Calu3 (cell line): ENCODE measurements around the gene DKC1. TPM values are rescaled to one million over a fixed set of nuclear protein-coding genes. Genes with fewer than 3 reads are reported as not detected.
A peak's percentile ranks its signal among the peaks of the same experiment; 100 is the strongest.

Source experiments
- BruUV-seq: library from RNA; stranded (reverse); fragments of 400-500 nt; replicated peaks from 2 replicates; lab custom pipeline; 2021; lab: Mats Ljungman, UMichigan
- CTCF ChIA-PET: fragments of 300-600 bp; sonication (Branson Sonifier 250); formaldehyde crosslinking; loops from one replicate; lab custom pipeline; 2022; ENCODE audit warnings: antibody characterized with exemption; lab: Charles Lee
- DNase-seq: peaks from one replicate; pipeline ENCODE4 v3.0.0; 2022
- H3K27ac Mint-ChIP-seq: one replicate; pipeline ENCODE4 v1.8.0; 2022; ENCODE audit warnings: mixed read lengths; ENCODE audit not compliant: unreplicated experiment
- H3K27me3 Mint-ChIP-seq: one replicate; pipeline ENCODE4 v1.8.0; 2022; ENCODE audit warnings: mixed read lengths; ENCODE audit not compliant: unreplicated experiment
- H3K36me3 Mint-ChIP-seq: one replicate; pipeline ENCODE4 v1.8.0; 2022; ENCODE audit warnings: mild to moderate bottlenecking, moderate library complexity, mixed read lengths; ENCODE audit not compliant: insufficient read depth, unreplicated experiment
- H3K4me1 Mint-ChIP-seq: one replicate; pipeline ENCODE4 v1.8.0; 2022; ENCODE audit warnings: mild to moderate bottlenecking, low read depth, mixed read lengths; ENCODE audit not compliant: unreplicated experiment
- H3K4me3 Mint-ChIP-seq: one replicate; pipeline ENCODE4 v1.8.0; 2022; ENCODE audit warnings: mild to moderate bottlenecking, low read depth, moderate library complexity, mixed read lengths; ENCODE audit not compliant: unreplicated experiment
- H3K9me3 Mint-ChIP-seq: one replicate; pipeline ENCODE4 v1.8.0; 2022; ENCODE audit warnings: low read depth, mixed read lengths; ENCODE audit not compliant: unreplicated experiment
- intact Hi-C: fragments of 100-400 bp; cut with micrococcal nuclease; formaldehyde crosslinking; loops from one replicate; pipeline ENCODE4 v1.10.0; 2022; ENCODE audit not compliant: unreplicated experiment
- total RNA-seq: library from RNA; stranded (reverse); gene quantifications from 2 replicates; pipeline ENCODE4 v1.2.3, GENCODE V29; 2022
- TF ChIP-seq, protein P1 (sequence below): fragments of 200-600 bp; IDR thresholded peaks from one replicate; pipeline ENCODE4 v1.8.0; 2022; ENCODE audit warnings: antibody characterized with exemption; ENCODE audit not compliant: unreplicated experiment

DKC1 gene
- total RNA-seq, 1 experiment from 2014 or later: 112 TPM

DNA sequence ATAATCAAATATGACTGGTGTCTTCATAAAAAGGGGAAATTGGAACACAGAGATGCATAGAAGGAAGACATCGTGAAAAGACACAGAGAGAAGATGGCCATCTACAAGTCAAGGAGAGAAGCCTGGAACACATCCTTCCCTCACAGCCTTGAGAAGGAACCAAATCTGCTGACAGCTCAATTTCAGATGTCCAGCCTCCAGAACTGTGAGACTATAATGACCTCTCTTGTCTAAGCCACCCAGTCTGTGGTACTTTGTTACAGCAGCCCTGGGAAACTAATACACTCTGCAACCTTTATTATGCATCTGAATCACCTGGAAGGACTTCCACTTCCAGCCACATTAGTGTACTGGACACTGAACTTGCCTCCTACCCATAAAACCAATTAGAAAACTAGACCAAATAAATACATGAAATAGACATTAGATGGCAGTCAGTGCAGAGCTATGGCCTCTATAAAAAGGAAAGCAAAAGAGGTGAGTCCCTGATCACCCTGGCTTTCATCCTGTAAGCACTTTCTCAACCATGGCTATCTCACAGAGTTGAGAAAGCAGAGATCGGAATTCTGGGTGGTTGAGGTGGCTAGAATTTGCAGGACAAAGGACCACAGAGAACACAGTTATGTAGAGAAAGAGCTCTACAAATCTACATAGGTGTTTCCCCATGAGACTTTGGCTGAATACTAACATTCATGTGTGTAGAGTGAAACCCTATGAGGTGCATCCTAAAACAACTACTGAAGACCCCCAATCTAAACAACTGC is 37.5 kb upstream of the DKC1 start:
- Mint-ChIP-seq H3K27ac (no peak overlapping the region), H3K9me3 (no peaks in the 10 kb centered on the region), H3K4me1 (no peaks in the 10 kb centered on the region), H3K4me3 (no peak overlapping the region), H3K36me3 (no peaks in the 10 kb centered on the region), H3K27me3 (peaks cover 56% of the 10 kb centered on the region)
- TF ChIP-seq, protein P1, sequence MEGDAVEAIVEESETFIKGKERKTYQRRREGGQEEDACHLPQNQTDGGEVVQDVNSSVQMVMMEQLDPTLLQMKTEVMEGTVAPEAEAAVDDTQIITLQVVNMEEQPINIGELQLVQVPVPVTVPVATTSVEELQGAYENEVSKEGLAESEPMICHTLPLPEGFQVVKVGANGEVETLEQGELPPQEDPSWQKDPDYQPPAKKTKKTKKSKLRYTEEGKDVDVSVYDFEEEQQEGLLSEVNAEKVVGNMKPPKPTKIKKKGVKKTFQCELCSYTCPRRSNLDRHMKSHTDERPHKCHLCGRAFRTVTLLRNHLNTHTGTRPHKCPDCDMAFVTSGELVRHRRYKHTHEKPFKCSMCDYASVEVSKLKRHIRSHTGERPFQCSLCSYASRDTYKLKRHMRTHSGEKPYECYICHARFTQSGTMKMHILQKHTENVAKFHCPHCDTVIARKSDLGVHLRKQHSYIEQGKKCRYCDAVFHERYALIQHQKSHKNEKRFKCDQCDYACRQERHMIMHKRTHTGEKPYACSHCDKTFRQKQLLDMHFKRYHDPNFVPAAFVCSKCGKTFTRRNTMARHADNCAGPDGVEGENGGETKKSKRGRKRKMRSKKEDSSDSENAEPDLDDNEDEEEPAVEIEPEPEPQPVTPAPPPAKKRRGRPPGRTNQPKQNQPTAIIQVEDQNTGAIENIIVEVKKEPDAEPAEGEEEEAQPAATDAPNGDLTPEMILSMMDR: no peak
- BruUV-seq: no TSS peak
- DNase-seq: no peak
- intact Hi-C loops: no loop called here
- CTCF ChIA-PET: interaction anchor here (1.5 kb wide), 1 partner anchor 24 kb away, joined by 5 read pairs; no protein-coding TSS in a partner anchor

DNA sequence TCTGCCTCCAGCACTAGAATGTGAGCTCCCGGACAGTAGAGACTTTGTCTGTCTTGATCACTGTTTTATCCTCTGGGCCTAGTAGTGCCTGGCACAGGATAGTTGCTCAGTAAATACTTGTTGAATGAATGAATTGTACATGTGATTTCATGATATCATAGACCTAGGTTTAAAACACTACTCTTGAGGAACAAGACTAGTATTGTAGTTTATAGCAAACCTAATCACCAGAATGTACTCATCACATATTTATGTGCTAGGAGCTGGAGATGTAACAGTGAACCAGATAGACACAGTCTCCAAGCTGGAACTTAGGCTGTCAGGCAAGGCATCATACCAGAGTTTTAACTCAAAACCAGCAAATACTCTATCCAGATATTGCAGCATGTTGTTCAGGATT is 35.2 kb upstream of the DKC1 start:
- no peaks in the 10 kb centered on the region for H3K36me3 Mint-ChIP-seq
- H3K9me3 Mint-ChIP-seq: no peaks in the 10 kb centered on the region
- peaks cover 9% of the 10 kb centered on the region for H3K4me1 Mint-ChIP-seq
- intact Hi-C loops: no loop called here
- H3K27ac Mint-ChIP-seq: no peak overlapping the region
- H3K27me3 Mint-ChIP-seq: peaks cover 41% of the 10 kb centered on the region
- TF ChIP-seq, protein P1: no peak
- BruUV-seq: no TSS peak
- no peak overlapping the region for H3K4me3 Mint-ChIP-seq
- CTCF ChIA-PET: no interaction called here
- DNase-seq: no peak

DNA sequence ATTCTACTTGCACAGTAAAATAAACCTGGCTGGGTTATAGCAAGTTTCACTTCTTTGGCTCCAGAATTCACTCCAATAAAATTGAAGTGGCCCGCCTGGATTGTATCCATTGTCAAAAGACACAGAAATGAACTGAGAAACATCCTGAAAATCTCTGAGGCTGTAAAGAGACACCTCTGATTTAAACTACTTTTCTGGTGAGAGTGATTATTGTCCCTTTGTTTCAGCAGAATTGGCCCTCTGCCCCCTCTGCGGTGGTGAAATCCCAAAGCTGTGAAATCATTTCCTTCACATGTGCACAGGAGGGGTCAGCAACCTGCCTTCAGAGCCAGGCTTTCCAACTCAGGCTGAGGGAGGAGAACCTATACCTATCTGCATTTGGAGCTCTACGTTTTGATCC is 34.8 kb upstream of the DKC1 start:
- H3K4me3 Mint-ChIP-seq: no peak overlapping the region
- H3K36me3 Mint-ChIP-seq: no peaks in the 10 kb centered on the region
- TF ChIP-seq, protein P1: no peak
- CTCF ChIA-PET: no interaction called here
- H3K27me3 Mint-ChIP-seq: peaks cover 37% of the 10 kb centered on the region
- H3K4me1 Mint-ChIP-seq: peaks cover 14% of the 10 kb centered on the region
- peak; percentile 36 for DNase-seq
- BruUV-seq: no TSS peak
- no peak overlapping the region for H3K27ac Mint-ChIP-seq
- H3K9me3 Mint-ChIP-seq: no peaks in the 10 kb centered on the region
- intact Hi-C loops: no loop called here

DNA sequence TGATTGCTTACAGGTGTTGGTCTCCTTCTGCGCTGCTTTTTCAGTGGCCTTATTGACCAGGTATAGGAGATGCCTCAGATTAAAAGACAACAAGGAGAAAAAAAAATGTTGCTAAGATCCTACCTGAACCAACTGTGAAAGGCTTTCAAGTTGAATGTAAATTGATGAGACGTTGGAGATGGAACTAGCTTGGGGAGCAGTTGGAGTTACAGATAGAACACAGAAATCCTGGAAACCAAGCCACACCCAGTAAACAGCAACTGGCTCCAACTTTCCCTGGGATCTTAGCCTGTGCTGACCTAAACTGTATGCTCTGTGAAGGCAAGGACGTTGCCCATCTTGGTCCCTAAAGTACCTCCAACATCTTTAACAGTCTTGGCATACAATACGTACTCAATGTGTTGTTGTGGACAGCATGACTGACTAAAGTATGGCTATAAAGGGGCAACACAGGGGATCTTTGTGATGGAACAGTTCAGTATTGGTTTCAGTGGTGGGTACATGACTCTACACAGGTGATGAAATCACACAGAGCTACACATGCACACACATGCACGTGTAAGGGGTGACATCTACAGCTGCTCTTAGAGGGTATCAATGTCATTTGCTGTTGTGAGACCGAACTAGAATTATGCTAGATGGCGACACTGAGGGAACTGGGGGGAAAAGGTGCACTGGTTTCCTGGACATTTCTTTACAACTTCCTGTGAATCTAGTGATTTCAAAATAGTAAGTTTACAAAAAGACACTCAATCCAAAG is 34.1 kb upstream of the DKC1 start:
- CTCF ChIA-PET: no interaction called here
- H3K4me3 Mint-ChIP-seq: no peak overlapping the region
- H3K27ac Mint-ChIP-seq: no peak overlapping the region
- peaks cover 18% of the 10 kb centered on the region for H3K4me1 Mint-ChIP-seq
- H3K9me3 Mint-ChIP-seq: no peaks in the 10 kb centered on the region
- no peak for DNase-seq
- TF ChIP-seq, protein P1: no peak
- H3K27me3 Mint-ChIP-seq: peaks cover 30% of the 10 kb centered on the region
- H3K36me3 Mint-ChIP-seq: no peaks in the 10 kb centered on the region
- no TSS peak for BruUV-seq
- intact Hi-C loops: no loop called here
